ENCODE data around the gene SLC9A9. TPM values are rescaled to one million over a fixed set of nuclear protein-coding genes. Genes with fewer than 3 reads are reported as not detected.

The SLC9A9 gene
- polyA plus RNA-seq, 1 donor (not counting 4 experiments of a cell fraction or from before 2014, with no cell fraction given), result 5.2 TPM

- H3K9me3 ChIP-seq (ENCODE audit: control insufficient read depth, low read depth, low read length), result no peaks in the 10 kb centered on the region
- H3K27ac ChIP-seq (ENCODE audit: control insufficient read depth, insufficient read depth, low read length), result no peak overlapping the region
- no peaks in the 10 kb centered on the region for H3K27me3 ChIP-seq (ENCODE audit: control insufficient read depth, extremely low read depth, insufficient read depth, low read length)
- H3K36me3 ChIP-seq (ENCODE audit: control insufficient read depth in 2 of 2, extremely low read depth in 1 of 2, insufficient read depth in 2 of 2, low read length in 2 of 2), result no peaks in the 10 kb centered on the region
- no peak overlapping the region for H3K4me2 ChIP-seq (ENCODE audit: control insufficient read depth, extremely low read depth, insufficient read depth, low read depth, low read length)
- no peak overlapping the region for H3K4me3 ChIP-seq (ENCODE audit: control insufficient read depth in 2 of 3, extremely low read depth in 1 of 3, insufficient read depth in 2 of 3, low read depth in 1 of 3, low read length in 3 of 3)
- no peak overlapping the region for H3K9ac ChIP-seq (ENCODE audit: control insufficient read depth, extremely low read depth, insufficient read depth, low read length)
- H3K79me2 ChIP-seq (ENCODE audit: control insufficient read depth, insufficient read depth, low read length), result no peaks in the 10 kb centered on the region
- dilution Hi-C loops (cut with MboI; ENCODE audit: extremely low pct_ligation_motif_present, low sequenced_read_pairs), result no loop called here
- TF ChIP-seq CTCF (optimal IDR thresholded peaks at IDR 0.05 in 1 of 3, IDR thresholded peaks at IDR 0.05 in 1 of 3, conservative IDR thresholded peaks at IDR 0.05 in 1 of 3; ENCODE audit: extremely low read depth in 1 of 3, insufficient read depth in 2 of 3, low read length in 3 of 3) (no peak), EZH2 (IDR thresholded peaks at IDR 0.05; ENCODE audit: low read length) (no peak)
- no peaks in the 10 kb centered on the region for H4K20me1 ChIP-seq (ENCODE audit: control insufficient read depth, extremely low read depth, insufficient read depth, low read length)
- H3K4me1 ChIP-seq (ENCODE audit: control insufficient read depth, extremely low read depth, insufficient read depth, low read length), result no peaks in the 10 kb centered on the region
- DNase-seq (ENCODE audit: low read depth, low spot score) (no peak), FAIRE-seq (no peak)
- no peaks in the 10 kb centered on the region for H3K9me1 ChIP-seq (ENCODE audit: control insufficient read depth, extremely low read depth, insufficient read depth, low read length)
- H2AFZ ChIP-seq (ENCODE audit: control insufficient read depth, low read length), result no peak overlapping the region
Observed at GRCh38 chr3:143720381-143720780, 127.9 kb downstream of the SLC9A9 start.

GRCh38 chr3:143718463-143718862 lies 129.8 kb downstream of the SLC9A9 start:
- dilution Hi-C loops (cut with MboI; ENCODE audit: extremely low pct_ligation_motif_present, low sequenced_read_pairs), result no loop called here
- Histone ChIP-seq H3K4me2 (ENCODE audit: control insufficient read depth, extremely low read depth, insufficient read depth, low read depth, low read length) (no peak overlapping the region), H3K79me2 (ENCODE audit: control insufficient read depth, insufficient read depth, low read length) (no peaks in the 10 kb centered on the region), H3K4me1 (ENCODE audit: control insufficient read depth, extremely low read depth, insufficient read depth, low read length) (no peaks in the 10 kb centered on the region), H3K27me3 (ENCODE audit: control insufficient read depth, extremely low read depth, insufficient read depth, low read length) (no peaks in the 10 kb centered on the region), H3K4me3 (ENCODE audit: control insufficient read depth in 2 of 3, extremely low read depth in 1 of 3, insufficient read depth in 2 of 3, low read depth in 1 of 3, low read length in 3 of 3) (no peak overlapping the region), H3K9me1 (ENCODE audit: control insufficient read depth, extremely low read depth, insufficient read depth, low read length) (no peaks in the 10 kb centered on the region), H3K36me3 (ENCODE audit: control insufficient read depth in 2 of 2, extremely low read depth in 1 of 2, insufficient read depth in 2 of 2, low read length in 2 of 2) (no peaks in the 10 kb centered on the region), H4K20me1 (ENCODE audit: control insufficient read depth, extremely low read depth, insufficient read depth, low read length) (no peaks in the 10 kb centered on the region), H3K9ac (ENCODE audit: control insufficient read depth, extremely low read depth, insufficient read depth, low read length) (no peak overlapping the region), H2AFZ (ENCODE audit: control insufficient read depth, low read length) (no peak overlapping the region), H3K9me3 (ENCODE audit: control insufficient read depth, low read depth, low read length) (no peaks in the 10 kb centered on the region), H3K27ac (ENCODE audit: control insufficient read depth, insufficient read depth, low read length) (no peak overlapping the region)
- FAIRE-seq (no peak), DNase-seq (ENCODE audit: low read depth, low spot score) (no peak)
- TF ChIP-seq CTCF (optimal IDR thresholded peaks at IDR 0.05 in 1 of 3, IDR thresholded peaks at IDR 0.05 in 1 of 3, conservative IDR thresholded peaks at IDR 0.05 in 1 of 3; ENCODE audit: extremely low read depth in 1 of 3, insufficient read depth in 2 of 3, low read length in 3 of 3), result no peak
- TF ChIP-seq EZH2 (IDR thresholded peaks at IDR 0.05; ENCODE audit: low read length), result no peak

All from keratinocyte (primary cell).